Keratinocyte (primary cell): ENCODE measurements around the gene CHD2. TPM values are rescaled to one million over a fixed set of nuclear protein-coding genes. Genes with fewer than 3 reads are reported as not detected.

Source experiments
- DNase-seq: peaks from one replicate; pipeline ENCODE4 v3.0.0-alpha.2; 2011; ENCODE audit warnings: low read depth, missing footprints, low spot score
- FAIRE-seq: peaks from 2 replicates; lab custom pipeline; 2011; peaks lifted over from hg19 to GRCh38; lab: Jason Lieb, UNC
- H2AFZ ChIP-seq: 2 replicates; pipeline ENCODE4 v1.6.0; 2012; ENCODE audit warnings: low read length, control low read depth, inconsistent platforms; ENCODE audit not compliant: control insufficient read depth
- H3K27ac ChIP-seq: 2 replicates; pipeline ENCODE4 v1.5.1; 2011; ENCODE audit warnings: low read length; ENCODE audit not compliant: control insufficient read depth, insufficient read depth
- H3K27me3 ChIP-seq: 3 replicates; pipeline ENCODE4 v1.6.0; 2011; ENCODE audit warnings: low read length; ENCODE audit not compliant: control insufficient read depth, insufficient read depth; ENCODE audit errors: extremely low read depth
- H3K36me3 ChIP-seq, 2 experiments: 2 replicates in 1 of 2; 3 replicates in 1 of 2; pipeline ENCODE4 v1.5.1; 2011; ENCODE audit warnings: low read length in 2 of 2, mild to moderate bottlenecking in 1 of 2; ENCODE audit not compliant: control insufficient read depth in 2 of 2, insufficient read depth in 2 of 2; ENCODE audit errors: extremely low read depth in 1 of 2
- H3K4me1 ChIP-seq: 3 replicates; pipeline ENCODE4 v1.5.1; 2011; ENCODE audit warnings: low read length; ENCODE audit not compliant: control insufficient read depth, insufficient read depth; ENCODE audit errors: extremely low read depth
- H3K4me2 ChIP-seq: 3 replicates; pipeline ENCODE4 v1.6.0; 2011; ENCODE audit warnings: low read depth, low read length; ENCODE audit not compliant: control insufficient read depth, insufficient read depth; ENCODE audit errors: extremely low read depth
- H3K4me3 ChIP-seq, 3 experiments: fragments of 200-600 bp in 1 of 3; sonication (generic) in 1 of 3; 2 replicates in 2 of 3; 3 replicates in 1 of 3; pipeline ENCODE4 v1.5.1; 2011 to 2016; ENCODE audit warnings: low read length in 3 of 3, mild to moderate bottlenecking in 3 of 3, control low read depth in 2 of 3, inconsistent platforms in 1 of 3, low read depth in 1 of 3, mixed read lengths in 1 of 3, mixed run types in 1 of 3, moderate library complexity in 1 of 3; ENCODE audit not compliant: control insufficient read depth in 2 of 3, insufficient read depth in 2 of 3; ENCODE audit errors: extremely low read depth in 1 of 3
- H3K79me2 ChIP-seq: 2 replicates; pipeline ENCODE4 v1.6.0; 2012; ENCODE audit warnings: low read length; ENCODE audit not compliant: control insufficient read depth, insufficient read depth
- H3K9ac ChIP-seq: 3 replicates; pipeline ENCODE4 v1.6.0; 2011; ENCODE audit warnings: low read length; ENCODE audit not compliant: control insufficient read depth, insufficient read depth; ENCODE audit errors: extremely low read depth
- H3K9me1 ChIP-seq: 3 replicates; pipeline ENCODE4 v1.6.0; 2011; ENCODE audit warnings: low read length; ENCODE audit not compliant: control insufficient read depth, insufficient read depth; ENCODE audit errors: extremely low read depth
- H3K9me3 ChIP-seq: 2 replicates; pipeline ENCODE4 v1.5.1; 2012; ENCODE audit warnings: low read depth, low read length; ENCODE audit not compliant: control insufficient read depth
- H4K20me1 ChIP-seq: 3 replicates; pipeline ENCODE4 v1.6.0; 2011; ENCODE audit warnings: low read length; ENCODE audit not compliant: control insufficient read depth, insufficient read depth; ENCODE audit errors: extremely low read depth
- CTCF ChIP-seq, 3 experiments: IDR thresholded peaks in 1 of 3; conservative IDR thresholded peaks in 1 of 3; optimal IDR thresholded peaks in 1 of 3; 2 replicates in 2 of 3; 3 replicates in 1 of 3; pipeline versions ENCODE3 to v1.5.1; 2011; ENCODE audit warnings: low read length in 3 of 3, mild to moderate bottlenecking in 3 of 3, moderate library complexity in 2 of 3, control low read depth in 1 of 3, inconsistent platforms in 1 of 3; ENCODE audit not compliant: insufficient read depth in 2 of 3; ENCODE audit errors: extremely low read depth in 1 of 3
- EZH2 ChIP-seq: IDR thresholded peaks from one replicate; pipeline ENCODE4 v1.6.1; 2012; ENCODE audit warnings: inconsistent platforms, mild to moderate bottlenecking, low read length, moderate library complexity
- dilution Hi-C: fragments of 300-500 bp; cut with MboI; formaldehyde crosslinking; loops from one replicate; pipeline ENCODE4 v1.7.0; 2020; ENCODE audit warnings: low sequenced_read_pairs; ENCODE audit not compliant: extremely low pct_ligation_motif_present
- polyA plus RNA-seq, 5 experiments: library from polyadenylated mRNA; depleted of rRNA in 3 of 5; stranded (reverse) in 3 of 5; stranded (forward) in 1 of 5; unstranded in 1 of 5; fragments of >200 nt; gene quantifications; 1 replicate in 1 of 5; 2 replicates in 3 of 5; 3 replicates in 1 of 5; pipeline versions ENCODE4 v1.2.1 to v1.2.3, GENCODE V29; 2011 to 2012; ENCODE audit warnings: missing spikeins in 2 of 5, low read depth in 1 of 5, low replicate concordance in 1 of 5

CHD2 gene
- polyA plus RNA-seq, 1 donor (not counting 4 experiments of a cell fraction or from before 2014, with no cell fraction given): 62.0 TPM

GRCh38 chr15:93068581-93069199 lies 168.6 kb downstream of the CHD2 start:
- Histone ChIP-seq H3K9me3 (no peaks in the 10 kb centered on the region), H3K4me2 (no peak overlapping the region), H3K36me3 (no peaks in the 10 kb centered on the region), H3K4me3 (no peak overlapping the region), H3K27me3 (peaks cover 33% of the 10 kb centered on the region), H2AFZ (no peak overlapping the region), H4K20me1 (no peaks in the 10 kb centered on the region), H3K9ac (no peak overlapping the region), H3K4me1 (peaks cover 8% of the 10 kb centered on the region), H3K79me2 (no peaks in the 10 kb centered on the region), H3K27ac (no peak overlapping the region), H3K9me1 (no peaks in the 10 kb centered on the region)
- dilution Hi-C loops: no loop called here
- DNase-seq: no peak
- FAIRE-seq: no peak
- TF ChIP-seq EZH2 (no peak), CTCF (optimal IDR thresholded peaks at IDR 0.05 in 1 of 3, IDR thresholded peaks at IDR 0.05 in 1 of 3, conservative IDR thresholded peaks at IDR 0.05 in 1 of 3; ENCODE audit: extremely low read depth in 1 of 3, insufficient read depth in 2 of 3, low read length in 3 of 3) (no peak)

- Histone ChIP-seq H3K4me2 (no peak overlapping the region), H4K20me1 (no peaks in the 10 kb centered on the region), H3K9me1 (no peaks in the 10 kb centered on the region), H3K9me3 (no peaks in the 10 kb centered on the region), H3K27me3 (peaks cover 33% of the 10 kb centered on the region), H3K4me1 (peaks cover 5% of the 10 kb centered on the region), H3K79me2 (no peaks in the 10 kb centered on the region), H3K36me3 (no peaks in the 10 kb centered on the region), H3K27ac (no peak overlapping the region), H3K9ac (no peak overlapping the region), H3K4me3 (no peak overlapping the region), H2AFZ (no peak overlapping the region)
- FAIRE-seq: no peak
- dilution Hi-C loops: no loop called here
- TF ChIP-seq EZH2 (no peak), CTCF (optimal IDR thresholded peaks at IDR 0.05 in 1 of 3, IDR thresholded peaks at IDR 0.05 in 1 of 3, conservative IDR thresholded peaks at IDR 0.05 in 1 of 3; ENCODE audit: extremely low read depth in 1 of 3, insufficient read depth in 2 of 3, low read length in 3 of 3) (no peak)
- no peak for DNase-seq
These were observed 170.0 kb downstream of the CHD2 start for GRCh38 chr15:93070132-93070531.
